GM18951 (cell line): ENCODE measurements around the gene CBLC.

Source experiments
- POLR2A ChIP-seq: IDR thresholded peaks from 4 replicates; pipeline ENCODE4 v1.6.1; 2011; ENCODE audit warnings: mild to moderate bottlenecking; ENCODE audit not compliant: insufficient read length, insufficient read depth; ENCODE audit errors: extremely low read depth
- in situ Hi-C: fragments of 300-500 bp; cut with MboI; formaldehyde crosslinking; loops from one replicate; pipeline ENCODE4 v1.12.0; 2022; ENCODE audit warnings: low sequenced_read_pairs, mixed read lengths, inconsistent platforms; ENCODE audit not compliant: unreplicated experiment

CBLC gene

DNA sequence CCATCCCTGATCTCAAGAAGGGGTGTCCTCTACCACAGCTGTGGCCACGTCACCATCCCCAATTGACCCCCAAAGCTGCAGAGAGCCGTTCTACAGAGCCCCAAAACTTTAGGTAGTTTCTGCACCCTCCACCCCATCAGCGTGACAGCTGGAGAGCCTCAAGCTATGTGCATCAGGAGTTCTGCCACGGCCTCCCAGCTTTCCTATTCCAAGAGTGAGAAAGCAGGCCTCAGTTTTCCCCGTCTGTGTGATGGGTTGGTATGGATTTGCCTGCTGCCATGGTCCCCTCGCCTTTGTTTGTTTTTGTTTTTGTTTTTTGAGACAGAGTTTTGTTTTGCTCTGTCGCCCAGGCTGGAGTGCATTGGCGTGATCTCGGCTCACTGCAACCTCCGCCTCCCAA, 27.7 kb upstream of the CBLC start:
- TF ChIP-seq POLR2A, result no peak
- in situ Hi-C loops, result no loop called here

DNA sequence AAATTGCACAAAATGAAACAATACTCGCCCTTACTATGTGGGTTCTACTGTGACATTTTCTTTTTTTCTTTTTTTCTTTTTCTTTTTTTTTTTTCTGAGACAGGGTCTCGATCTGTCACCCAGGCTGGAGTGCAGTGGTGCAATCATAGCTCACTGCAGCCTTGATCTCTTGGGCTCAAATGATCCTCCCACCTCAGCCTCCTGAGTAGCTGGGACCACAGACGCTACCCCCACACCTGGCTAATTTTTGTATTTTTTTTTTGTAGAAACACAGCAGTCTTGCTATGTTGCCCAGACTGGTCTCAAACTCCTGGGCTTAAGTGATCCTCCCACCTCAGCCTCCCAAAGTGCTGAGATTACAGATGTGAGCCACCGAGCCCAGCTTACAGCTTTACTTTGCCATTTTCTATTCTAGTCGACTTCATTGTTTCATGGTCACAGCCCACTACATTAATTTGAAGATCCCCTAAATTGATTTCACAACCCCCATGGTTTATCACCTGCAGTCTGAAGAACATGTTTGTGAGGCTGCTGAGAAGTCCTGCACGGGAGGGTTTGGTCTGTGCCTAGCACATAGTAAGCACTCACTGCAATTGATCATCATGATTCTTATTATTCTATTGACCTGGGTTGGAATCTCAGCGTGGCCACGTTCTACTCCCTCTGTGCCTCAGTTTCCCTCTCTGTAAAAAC, 25.4 kb upstream of the CBLC start:
- in situ Hi-C loops, result no loop called here
- no peak for TF ChIP-seq POLR2A

DNA sequence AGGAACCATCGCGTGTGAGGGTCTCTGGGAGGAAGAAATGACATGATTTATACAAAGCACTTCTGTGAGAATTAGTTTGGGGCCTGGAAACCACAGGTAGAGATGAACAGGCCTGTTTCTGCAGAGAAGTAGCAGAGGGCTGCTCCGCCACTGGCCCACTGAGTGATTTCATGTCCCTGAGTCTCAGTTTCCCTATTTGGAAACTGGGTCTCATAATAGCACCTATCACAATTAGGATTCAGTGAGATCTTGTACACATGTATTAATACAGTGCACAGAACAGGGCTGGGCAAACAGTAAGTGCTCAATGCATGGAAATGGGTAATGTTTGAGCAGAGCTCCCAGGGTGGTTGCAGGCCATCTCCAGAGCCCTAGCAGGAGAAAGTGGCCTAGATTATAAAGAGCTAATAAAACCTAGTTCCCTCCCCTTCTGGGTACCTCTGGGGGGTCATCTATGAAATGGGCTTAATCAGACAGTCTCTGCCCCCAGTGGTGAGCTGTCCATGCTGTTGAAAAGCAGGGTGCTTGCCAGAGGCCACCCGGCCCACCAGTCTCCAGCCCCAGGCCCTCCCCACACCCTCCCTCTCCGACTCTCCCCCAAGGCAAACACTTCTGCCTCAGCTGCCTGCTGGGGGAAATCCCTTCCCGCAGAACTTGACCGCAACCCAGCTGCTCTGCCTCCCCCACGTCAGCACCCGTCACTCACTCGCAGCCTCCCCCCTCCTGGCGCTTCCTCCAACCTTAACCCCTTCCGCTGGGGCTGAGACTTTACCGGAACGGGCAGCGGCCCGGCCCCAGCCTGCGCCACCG, 24.7 kb upstream of the CBLC start:
- peak; percentile 55 for TF ChIP-seq POLR2A
- in situ Hi-C loops, result no loop called here

DNA sequence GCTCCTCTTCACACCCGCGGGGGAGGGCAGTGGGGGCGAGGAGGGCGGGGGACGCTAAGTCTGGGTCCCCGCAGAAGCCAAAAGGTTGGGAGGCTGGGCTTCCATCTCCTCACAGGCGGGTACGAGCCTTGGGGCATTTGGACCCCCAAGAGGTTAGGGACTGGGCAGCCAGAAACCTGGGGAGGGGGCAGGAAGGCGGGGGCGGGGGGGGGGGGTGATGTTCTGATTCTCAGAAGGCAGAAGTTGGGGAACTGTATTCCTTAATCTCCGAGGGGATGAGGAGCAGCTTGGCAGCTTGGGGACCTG, 24.1 kb upstream of the CBLC start:
- in situ Hi-C loops, result no loop called here
- no peak for TF ChIP-seq POLR2A

DNA sequence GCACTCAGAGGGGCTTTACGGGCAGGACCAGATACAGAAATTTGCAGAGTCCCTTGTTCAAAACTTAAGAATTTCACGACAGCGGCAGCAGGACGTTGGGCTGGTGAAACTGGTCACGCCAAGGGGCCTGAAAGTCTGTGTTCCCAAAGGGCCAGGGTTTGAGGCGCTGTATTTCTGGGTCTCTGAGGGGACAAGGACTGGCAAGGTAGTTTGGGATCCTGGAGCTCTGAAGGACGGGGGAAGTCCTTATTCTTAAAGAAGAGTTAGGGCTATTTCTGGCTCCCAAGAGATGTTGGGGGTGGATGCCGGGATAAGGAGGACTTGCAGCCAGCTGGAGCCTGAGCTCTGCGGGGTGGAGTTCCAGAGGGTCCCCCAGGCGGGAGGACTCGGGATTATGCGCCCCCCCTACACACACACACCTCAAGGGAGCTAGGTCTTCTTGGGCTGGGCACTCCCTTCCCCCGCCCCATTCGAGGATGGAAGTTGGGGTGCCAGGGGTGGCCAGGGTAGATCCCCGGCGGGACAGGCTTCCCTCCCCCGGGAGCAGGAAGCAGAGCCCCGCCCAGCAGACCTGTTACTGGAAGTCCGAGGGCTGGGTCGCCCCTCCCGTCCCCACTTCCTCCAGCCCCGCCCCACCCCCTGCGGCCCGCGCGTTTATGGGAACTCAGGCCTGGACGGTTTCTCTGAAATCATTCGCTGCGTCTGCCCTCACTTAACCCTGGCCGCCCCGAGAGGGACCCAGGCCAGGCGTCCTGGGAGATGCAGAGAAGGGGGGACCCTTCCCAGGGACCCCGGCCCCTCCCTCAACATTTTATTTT, 23.5 kb upstream of the CBLC start:
- peak; percentile 62 for TF ChIP-seq POLR2A
- in situ Hi-C loops, result no loop called here

DNA sequence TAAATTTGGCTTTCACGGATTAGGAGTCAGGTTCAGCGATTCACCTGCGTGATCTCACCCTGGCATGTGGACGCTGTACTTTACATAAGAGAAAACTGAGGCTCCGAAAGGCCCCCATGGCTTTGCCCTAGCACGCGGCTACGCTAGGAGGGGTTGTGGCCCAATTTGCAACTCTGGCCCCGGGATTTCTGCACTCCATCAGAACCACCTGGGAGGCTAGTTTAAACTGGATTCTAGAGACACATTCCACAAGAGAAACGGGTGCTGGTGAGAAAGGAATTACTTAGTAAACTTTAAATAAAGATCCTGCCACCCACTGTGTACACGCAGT, 23.0 kb upstream of the CBLC start:
- in situ Hi-C loops, result no loop called here

DNA sequence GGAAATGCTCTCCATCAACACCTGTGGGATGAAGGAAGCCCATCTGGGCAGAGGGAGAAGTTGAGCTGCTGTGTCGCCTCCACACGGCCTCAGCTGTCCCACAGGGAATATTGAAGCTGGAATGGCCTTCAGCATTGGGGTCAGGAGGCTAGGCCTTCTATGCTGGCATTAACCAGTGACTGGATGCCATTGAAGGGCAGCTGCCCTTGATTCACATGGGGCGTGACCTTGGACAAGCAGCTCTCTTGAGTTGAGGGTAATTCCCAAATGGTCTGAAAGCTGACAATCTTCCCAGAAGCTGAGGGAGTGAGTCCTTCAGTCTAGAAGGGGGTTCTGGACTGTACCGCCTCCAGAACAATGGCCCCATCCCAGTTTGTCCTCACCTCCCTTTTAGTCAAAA, 22.5 kb upstream of the CBLC start:
- in situ Hi-C loops, result no loop called here
- TF ChIP-seq POLR2A, result no peak

More for the DNA sequence above, 23.0 kb upstream of the CBLC start:
- TF ChIP-seq POLR2A, result no peak

DNA sequence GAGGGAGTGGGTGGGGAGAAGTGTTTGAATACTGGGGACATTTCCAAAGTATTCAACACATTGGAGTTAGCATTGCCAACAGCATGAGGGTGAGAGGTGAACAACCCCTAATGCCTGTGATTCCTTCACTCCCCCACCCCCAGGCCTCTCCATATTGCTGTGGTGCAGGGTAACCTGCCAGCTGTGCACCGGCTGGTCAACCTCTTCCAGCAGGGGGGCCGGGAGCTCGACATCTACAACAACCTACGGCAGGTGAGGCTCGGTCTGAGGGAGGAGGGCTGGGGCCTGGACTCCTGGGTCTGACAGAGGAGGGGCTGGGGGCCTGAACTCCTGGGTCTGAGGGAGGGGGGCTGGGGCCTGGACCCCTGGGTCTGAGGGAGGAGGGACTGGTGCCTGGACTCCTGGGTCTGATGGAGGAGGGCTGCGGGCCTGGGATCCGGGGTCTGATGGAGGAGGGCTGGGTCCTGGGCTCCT, 21.6 kb upstream of the CBLC start:
- in situ Hi-C loops, result no loop called here
- no peak for TF ChIP-seq POLR2A

DNA sequence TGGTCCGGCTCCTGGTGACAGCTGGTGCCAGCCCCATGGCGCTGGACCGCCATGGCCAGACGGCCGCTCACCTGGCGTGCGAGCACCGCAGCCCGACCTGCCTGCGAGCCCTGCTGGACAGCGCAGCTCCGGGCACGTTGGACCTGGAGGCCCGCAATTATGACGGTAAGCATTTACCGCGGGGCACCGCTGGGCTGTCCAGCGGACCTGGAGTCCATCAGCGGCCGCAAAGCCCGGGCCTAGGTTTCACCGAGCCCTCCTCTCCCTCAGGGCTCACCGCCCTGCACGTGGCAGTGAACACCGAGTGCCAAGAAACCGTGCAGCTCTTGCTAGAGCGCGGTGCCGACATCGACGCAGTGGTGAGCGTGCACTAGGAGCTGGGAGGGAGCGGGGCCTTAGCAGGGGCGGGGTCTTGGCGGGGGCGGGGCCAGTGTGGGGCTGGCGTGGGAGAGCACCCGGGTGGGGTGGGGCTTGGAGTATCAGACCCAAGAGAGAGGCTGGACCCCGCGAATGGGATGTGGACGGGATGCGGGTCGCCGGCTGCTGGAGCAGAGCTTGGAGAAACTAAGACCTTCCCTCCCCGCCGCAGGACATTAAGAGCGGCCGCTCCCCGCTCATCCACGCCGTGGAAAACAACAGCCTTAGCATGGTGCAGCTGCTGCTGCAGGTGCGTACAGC, 20.5 kb upstream of the CBLC start:
- in situ Hi-C loops, result no loop called here
- no peak for TF ChIP-seq POLR2A

DNA sequence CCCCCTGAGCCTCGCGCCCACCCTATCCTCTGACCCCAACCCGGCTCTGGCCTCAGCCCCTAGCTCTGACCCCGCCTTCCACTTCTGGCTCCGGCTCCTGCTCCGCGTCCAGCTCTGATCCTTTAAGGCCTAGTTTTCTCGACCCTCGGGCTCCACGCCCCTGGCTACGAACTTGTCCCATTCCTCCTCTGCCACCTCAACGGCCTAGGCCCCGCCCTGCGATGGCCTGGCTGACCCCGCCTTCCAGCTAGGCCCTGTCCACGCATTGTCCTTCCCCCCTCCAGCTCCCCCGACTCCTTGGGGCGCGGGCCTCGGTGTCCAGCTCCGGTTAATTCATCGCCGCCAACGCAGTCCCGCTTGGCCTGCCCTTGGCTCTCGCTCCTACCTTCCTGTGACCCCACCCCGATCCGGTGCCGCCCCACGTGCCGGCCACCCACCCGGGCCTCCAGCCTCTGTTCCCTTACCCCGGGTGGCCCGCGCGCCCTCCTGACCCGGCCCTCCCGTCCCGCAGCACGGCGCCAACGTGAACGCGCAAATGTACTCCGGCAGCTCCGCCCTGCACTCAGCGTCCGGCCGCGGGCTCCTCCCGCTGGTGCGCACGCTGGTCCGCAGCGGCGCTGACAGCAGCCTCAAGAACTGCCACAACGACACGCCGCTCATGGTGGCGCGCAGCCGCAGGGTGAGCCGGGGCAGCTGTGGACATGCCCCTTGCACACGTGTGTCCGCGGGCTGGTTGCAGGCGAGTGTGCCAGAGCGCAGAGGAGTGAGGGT, 19.8 kb upstream of the CBLC start:
- in situ Hi-C loops, result no loop called here
- no peak for TF ChIP-seq POLR2A

DNA sequence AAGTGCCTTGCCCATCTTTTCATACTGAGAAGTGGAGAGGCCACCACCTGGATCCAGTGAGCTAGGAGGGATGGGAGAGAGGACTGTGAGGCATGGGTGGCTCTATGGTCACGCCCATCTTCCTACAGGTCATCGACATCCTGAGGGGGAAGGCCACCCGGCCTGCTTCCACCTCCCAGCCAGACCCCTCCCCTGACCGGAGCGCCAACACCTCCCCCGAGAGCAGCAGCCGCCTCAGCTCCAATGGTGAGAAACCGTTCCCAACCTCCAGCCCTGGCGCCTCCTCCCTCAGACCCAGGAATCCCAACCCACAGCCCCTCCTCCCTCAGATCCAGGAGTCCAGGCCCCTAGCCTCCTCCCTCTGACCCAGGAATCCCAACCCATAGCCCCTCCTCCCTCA, 19.1 kb upstream of the CBLC start:
- in situ Hi-C loops, result no loop called here
- no peak for TF ChIP-seq POLR2A

DNA sequence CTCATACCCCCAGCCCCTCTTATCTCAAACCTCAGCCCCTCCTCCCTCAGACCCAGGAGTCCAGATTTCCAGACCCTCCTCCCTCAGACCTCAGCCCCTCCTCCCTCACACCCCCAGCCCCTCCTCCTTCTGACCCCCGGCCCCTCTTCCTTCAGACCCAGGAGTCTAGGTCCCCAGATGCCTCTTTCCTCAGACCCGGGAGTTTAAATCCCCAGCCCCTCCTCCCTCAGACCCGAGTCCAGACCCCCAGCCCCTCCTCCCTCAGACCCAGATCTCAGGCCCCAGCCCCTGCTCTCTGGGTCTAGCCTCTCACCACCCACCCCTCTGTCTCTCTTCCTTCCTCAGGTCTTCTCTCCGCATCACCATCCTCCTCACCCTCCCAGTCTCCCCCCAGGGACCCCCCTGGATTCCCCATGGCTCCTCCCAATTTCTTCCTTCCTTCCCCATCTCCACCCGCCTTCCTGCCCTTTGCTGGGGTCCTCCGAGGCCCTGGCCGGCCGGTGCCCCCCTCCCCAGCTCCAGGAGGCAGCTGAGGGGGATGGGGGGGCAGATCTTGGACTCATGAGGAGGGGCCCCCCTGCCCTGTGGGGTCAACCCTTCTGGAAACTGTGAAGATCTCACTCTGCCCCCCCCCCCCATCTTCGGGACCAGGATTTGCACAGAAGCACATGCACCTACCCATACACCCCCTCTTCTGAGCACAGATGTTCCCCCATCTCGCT, 18.4 kb upstream of the CBLC start:
- no peak for TF ChIP-seq POLR2A
- in situ Hi-C loops, result no loop called here
